GM19455 (cell line): ENCODE measurements around the gene MYRIP.

Experiments used
- ATAC-seq: cut with Tn5 transposase; IDR thresholded peaks from one replicate; pipeline ENCODE4 v1.9.1; 2021; ENCODE audit not compliant: unreplicated experiment

MYRIP gene

DNA sequence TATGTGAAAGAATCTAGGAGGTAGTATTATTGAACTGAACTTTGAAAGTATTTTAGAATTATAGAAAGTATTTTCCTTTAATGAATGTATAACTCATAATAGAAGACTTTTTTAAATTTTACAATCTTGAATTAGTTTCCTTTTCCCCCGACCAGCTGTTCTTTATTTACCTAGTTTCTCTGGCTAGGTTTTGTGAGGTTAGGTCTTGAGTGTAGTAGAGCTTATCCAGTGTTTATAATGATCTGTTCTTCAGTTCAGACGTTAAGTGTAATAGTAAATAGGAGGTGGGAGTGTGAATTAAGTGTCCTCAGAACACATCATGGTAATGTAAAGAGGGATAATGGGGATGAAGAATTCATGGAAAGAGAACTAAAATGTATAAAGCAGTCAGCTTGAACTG, 93.8 kb downstream of the MYRIP start:
- ATAC-seq = no peak

DNA sequence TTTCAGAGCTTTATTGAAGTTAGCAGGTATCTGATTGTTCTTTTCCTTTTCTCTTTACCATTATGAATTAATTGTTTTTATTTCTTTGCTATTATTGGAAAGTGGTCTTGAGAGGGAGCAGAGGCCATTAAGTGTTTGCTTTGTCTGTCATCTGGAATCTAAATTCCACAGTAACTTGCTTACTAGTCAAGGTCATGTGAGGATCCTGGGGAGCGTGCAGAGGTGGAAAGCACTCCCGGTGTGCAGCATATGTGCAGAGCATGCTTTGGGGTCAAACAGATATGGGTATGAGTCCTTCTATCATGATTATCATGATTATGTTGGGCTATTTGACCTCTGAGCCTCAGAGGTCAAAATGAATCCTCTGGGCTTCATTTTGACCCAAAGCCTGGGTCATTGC, 96.4 kb downstream of the MYRIP start:
- no peak for ATAC-seq

DNA sequence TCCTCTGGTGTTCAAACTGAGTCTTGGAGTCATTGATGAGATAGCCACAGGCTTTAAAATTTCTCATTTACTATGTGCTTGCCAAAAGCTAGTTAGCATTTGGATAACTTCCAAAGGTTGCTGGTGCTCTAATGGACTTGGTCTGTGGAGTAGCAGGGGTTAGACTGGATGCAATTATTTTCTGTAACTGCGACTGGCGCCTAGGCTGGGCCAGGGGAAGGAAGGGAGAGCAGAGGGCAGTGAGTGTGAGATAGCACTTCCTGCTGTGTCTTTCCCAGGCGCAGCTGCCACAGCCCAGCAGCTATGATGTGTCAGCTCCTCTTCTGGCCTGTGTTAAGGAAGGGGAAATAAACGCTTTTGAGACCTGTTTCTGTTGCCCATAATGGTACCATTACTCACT, 98.6 kb downstream of the MYRIP start:
- ATAC-seq = no peak

DNA sequence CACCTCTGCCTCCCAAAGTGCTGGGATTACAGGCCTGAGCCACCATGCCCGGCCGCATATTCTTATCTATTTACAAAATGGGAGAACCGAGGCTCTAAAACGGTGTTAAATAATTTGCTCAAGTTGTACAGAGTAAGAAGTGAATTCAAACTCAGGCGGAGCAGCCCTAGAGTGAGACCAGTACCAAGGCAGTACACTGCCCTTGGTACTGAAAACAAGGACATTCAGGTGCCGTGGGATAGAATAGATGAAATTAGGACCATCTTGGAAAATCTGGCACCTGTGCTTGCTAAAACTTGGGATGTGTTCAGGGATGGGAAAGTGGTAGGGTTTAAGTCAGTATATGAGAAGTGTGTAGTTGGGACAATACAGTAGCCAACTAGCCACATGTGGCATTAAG, 100.7 kb downstream of the MYRIP start:
- ATAC-seq = no peak

DNA sequence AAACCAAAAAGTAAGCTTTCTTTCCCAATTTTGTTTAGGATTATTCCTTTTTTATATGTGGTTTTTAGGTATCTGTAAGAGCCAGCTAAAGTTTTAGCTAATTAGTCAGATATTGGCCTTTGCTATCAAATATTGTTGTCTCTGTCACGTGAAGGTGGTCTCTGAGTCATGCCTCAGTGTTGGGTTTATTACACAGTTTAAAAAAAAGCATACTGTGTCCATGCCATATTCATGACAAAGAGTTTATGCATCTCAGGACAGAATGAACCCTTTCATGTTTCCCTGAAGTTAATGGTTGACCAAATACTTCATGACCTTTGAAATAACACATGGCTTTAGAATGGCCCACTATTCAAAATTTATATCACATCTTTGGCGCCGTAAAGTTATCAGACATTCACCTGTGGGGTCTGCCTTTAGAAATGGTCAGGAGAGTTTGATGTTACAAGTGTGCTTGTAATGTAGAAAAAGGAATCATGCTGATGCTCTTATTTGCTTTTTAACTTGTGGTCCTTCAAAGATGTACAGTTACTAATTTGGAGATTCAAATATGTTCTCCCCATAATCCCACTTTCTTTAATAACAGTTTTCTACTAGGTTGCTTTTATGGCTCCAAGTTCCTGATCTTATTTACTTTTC, 101.5 kb downstream of the MYRIP start:
- no peak for ATAC-seq

DNA sequence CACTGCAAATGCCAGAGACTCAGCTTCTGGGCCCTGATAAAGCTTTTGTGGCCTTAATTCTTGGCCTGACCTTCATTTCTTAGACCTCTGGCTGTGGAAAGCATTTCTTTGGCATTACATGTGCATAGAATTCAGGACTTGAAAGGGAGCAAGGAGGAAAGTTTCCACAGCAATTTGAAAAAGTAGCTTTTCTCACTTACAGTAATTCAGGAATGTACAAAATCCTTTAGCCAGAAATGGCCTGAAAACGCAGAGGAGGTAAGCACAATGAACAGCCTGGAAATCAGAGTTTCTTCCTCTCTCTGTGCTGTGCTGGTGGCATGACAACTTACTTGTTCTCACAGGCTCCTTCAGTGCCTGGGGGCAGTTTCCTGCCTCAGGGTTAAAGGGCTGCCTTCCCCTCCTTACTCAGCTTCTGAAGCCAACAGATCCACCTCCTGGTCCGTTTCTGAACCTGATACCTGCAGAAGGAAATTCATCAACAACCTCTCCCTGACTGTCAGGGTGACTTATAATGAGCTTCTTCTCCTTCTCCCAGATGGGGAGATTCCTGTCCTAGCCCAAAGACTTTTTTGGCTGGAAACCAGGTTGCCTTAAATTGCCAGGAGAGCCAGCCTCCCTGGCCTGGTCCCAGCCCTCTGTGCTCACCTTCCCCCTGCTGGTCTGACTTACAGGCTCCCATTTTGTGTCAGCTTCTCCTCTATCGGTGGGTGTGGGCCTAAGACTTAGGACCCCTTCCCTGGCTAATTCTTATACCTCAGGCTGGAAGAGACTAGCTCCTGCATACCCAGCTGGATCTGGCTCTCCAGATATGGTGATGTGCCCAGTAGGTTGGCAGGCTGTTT, 102.3 kb downstream of the MYRIP start:
- ATAC-seq = no peak

DNA sequence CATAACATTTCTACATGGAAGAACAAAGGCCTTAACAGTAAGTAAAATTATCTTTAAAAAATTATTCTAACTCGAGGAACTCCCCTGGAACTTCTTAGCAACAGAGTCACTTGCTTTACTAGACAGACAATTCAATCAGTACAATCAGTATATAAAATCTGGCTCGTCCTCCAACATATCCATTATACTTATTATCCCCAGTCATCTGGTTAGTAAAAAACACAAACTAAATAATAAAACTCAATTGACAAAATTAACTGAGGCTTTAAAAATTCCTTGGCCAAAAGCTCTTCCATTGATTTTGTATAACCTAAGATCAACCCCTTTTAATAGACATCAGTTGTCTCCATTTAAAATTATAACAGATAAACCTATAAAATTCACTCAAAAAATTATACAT, 105.6 kb downstream of the MYRIP start:
- no peak for ATAC-seq

DNA sequence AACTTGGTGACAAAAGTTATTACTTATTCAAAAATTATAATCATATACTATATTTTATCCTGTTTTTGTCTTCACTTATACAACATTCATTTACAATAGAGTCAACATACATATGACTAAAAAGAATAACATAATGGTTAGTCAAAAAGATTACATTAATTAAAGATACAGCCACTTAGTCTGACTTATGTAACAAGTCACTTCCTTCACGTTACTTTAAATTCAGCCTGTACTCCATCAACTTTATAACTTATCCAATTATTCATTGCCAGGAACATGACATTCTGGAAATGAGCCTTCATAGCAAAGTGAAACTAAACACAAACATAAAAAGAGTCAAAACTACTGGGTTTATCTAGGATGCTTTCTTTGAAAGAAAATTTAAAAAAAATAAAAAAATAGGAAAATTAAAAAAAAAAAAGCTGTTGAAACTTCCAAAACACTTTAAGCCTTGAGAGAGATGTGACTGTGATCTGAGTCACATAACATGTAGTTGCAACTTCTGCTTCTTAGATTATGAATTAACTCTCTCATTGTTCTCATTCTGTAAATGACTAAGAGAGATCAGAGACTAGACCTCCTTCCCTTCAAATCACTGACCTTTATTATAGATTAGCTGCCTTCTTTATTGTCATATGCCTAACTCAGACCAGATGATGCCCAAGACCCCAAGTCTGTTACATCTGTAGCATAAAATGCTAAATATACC, 107.8 kb downstream of the MYRIP start:
- no peak for ATAC-seq

DNA sequence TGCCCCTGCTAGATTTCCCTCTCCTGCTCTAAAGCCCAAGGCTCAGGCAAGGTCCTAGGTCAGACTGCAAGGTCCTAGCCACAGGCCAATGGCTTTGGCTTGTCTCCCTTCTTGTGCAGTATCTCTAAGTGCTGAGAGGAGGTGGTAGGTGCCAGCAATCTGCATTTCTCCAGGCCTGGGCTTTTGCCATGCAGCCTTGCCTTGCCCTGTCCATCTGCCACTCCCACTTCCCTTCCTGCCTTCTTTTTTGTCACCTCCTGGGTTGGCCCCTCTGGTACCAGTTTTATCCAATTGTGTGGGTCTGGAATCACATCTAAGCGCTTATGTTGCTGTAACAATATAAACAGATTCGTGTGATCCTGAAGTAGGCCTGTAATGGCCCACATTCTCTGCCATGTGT, 109.9 kb downstream of the MYRIP start:
- ATAC-seq = no peak

DNA sequence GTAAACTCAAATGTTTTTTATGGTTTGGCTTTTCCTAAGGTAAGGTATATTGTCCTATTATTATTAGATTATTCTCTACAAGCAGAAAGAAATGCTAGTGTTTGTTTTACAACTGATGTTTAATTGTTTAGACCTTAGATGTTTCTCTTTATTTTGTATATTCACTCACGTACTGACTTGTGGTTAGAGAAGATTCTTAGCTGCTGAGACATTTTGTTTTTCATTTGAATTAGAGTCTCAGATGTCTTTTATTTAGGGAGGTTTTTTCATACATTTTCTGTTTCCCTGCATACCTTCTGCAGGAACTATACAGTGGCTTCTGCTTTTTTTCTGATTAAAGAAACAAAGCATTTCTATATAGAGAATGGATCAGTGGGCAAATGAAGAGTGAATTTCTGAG, 110.9 kb downstream of the MYRIP start:
- no peak for ATAC-seq

DNA sequence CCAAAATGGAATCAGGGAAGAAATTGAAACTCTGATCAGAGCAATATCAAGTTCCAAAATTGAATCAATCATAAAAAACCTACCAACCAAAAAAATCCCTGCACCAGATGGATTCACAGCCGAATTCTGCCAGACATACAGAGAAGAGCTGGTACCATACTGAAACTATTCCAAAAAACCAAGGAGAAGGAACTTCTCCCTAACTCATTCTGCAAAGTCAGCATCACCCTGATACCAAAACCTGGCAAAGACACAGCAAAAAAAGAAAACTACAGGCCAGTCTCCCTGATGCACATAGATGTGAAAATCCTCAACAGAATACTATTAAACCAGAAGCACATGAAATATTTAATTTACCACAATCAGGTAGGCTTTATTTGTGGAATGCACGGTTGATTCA, 118.1 kb downstream of the MYRIP start:
- ATAC-seq = no peak

DNA sequence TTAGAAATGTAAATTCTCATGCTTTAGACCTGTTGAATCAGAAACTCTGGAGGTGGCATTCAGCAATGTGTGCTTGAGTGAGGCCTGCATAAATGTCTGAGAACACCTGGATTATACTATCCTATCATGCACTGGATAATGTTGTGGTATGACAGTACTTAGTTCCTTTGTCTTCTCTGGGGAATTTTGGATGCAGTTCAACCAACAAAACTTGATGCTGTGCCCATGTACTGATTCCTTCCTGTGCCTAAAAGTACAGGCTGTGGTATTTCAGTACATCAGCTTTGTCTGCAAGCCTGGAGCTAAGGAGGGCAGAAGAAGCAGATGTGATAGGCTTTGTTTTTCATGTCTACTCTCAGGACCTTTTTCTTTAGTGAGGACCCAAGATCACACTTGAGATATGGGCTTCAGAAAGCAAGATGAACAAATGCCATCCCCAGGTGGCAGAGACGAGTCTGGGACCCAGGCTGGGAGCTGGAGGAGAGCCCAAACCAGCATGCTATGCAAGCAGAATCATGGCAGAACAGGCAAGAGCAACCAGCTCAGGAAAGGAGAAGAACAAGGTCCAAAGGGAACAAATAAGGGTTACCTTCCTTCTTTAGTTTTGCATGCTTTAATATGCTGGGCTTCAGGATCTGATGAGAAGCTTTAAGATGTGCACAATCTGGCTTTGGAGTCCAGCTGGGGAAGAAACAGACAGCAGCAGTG, 124.7 kb downstream of the MYRIP start:
- ATAC-seq = no peak

DNA sequence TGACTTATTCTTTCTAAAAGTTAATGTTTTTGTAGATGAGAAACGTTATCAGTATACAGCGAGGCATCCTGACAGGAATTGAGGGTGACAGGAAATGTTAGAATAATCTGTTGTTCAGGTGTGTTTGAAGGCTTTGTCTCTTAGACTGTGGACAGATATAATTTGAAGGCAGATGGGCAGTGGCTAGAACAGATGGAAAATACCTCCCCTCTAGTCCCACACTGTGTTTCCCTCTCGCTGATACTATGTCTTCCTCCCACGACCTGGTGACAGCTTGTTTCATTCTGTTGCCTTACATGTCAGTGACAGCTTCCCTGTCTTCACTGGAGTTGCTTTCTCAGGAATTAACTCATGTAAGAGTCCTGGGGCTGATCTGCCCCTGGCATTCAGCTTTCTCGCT, 125.3 kb downstream of the MYRIP start:
- ATAC-seq = no peak

DNA sequence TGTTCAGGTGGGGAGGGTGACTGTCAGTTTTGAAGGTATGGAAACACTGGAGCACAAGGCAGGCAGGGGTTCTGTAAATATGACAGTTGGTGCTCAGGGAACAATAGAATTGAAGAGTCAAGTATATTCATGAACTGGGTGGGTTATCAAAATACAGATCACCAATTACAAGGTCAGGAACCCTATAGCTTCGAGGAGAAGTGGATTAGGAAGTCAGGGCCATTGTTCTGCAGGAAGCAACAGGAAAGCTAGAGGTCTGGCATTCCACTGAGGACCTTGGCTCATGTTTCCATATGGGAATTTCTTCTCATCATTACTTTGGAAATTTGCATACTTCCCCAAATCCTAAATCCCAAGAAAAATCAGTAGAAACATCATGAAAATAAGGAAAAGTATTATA, 125.9 kb downstream of the MYRIP start:
- no peak for ATAC-seq

DNA sequence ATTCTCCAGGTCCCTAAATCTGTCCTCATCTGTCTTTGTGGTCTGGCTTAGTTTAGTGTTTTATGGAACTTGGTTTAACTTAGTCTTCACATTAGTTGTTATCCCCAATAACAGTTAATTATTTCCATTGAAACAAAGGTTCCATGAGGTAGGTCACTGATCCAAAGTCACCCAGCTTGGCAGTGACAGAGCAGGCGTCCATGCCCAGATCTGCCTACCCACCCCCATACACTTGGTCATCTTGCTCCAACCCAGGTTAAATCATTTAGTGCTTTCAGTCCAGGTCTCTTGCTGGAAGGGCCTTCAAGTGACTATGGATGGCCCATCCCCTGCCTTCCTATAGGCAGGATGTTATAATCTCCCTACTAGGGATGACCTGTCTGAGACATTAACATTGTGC, 127.4 kb downstream of the MYRIP start:
- ATAC-seq = no peak

DNA sequence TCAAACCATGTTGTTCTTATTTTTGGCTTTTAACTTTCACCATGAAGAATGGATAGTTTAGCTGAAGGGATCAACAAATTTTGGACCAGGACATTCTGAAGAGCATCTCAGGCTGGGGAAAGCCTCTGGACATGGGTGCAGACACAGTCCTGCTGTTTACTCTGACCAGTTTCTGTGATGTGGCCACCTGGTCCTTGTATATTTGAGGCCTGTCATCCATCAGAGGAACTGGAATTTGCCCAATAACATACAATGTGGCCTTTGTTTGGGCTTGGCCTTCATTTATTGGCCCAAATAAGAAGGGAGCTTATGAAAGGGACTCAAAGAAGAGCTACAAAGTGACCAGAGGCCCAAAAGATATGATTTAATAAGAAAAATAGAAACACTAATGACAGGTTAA, 127.9 kb downstream of the MYRIP start:
- ATAC-seq = no peak

DNA sequence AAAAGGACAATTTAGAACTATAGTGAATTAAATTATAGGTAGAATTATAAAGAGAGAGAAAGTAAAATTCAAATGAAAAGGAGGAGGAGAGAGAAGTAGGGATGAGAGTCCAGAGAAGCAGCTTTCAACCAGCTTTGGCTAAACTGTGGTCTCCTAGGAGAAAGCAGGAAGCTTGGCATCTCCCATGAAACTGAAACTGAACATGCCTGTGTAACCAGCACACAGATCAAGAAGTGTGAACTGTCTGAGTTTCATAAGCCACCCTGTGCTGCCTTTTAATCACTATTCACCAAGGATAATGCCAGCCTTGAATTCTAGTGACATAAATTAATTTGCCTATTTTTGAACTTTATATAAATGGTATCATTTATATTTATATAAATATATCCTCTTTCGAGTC, 128.5 kb downstream of the MYRIP start:
- ATAC-seq = no peak

DNA sequence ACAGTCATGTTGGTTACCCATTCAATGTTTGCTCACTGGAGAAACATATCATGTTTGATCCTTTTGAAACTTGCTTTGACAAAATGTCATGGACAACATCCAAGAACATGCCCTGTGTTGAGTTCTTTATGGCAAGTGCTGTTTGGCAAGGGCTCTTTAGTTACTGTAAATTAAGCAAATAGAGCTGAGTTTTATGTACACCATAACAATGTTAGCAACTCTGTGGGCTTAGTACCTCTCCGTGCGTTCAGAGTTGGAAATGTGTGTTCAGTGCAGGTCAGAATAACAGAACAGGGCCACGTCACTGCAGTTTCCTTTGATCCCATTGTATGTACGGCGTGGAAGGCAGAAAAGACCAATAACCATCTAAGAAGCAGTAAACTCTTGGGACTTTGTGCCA, 132.5 kb downstream of the MYRIP start:
- no peak for ATAC-seq

DNA sequence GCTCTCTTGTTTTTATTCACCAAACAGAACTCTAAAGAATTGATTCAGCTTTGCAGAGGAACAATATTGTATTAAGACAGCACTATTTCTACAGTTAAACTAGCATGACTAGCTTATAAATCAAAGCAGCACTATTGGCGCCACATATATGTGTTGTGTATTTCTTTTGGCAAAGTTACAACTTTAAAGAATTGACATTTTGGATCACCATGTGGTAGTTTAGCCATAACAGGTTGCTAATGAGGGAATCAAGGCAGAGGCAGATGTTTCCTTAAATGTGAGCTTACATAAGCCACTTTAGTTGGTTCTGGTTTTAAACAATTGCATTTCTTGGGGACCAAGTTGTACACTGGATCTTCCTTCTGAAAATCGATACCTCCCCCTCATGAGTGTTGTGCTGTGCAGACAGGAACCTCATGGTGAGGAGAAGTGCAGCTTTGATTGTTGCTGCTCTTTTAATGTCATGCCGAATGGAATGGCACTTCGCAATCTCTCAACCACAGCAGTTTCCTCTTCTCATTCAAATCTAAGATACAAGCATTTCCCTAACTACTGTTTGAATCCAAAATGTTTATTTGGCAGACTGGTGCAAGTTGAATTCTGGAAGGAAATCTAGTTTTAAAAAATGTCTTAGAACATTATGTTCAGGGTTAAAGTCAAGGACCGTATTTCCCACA, 151.2 kb downstream of the MYRIP start:
- no peak for ATAC-seq

DNA sequence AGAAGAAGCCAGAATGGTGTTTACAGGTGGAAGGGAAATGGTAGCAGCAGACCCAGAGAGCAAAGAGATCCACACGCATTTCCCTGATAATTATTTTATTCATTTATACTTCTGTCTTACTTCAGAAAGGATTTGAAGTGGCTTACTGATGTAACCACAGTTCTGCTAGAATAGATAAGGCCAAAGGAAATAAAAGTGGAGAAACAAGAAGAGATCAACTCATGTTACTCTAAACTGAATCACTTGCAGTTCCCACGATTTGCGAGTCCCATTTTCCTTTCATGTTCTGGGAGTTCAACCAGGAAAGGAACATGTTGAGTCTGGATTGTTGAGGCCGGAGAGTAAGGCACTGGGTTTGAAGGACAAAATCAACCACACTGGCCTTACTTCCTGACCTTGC, 151.8 kb downstream of the MYRIP start:
- ATAC-seq = no peak

DNA sequence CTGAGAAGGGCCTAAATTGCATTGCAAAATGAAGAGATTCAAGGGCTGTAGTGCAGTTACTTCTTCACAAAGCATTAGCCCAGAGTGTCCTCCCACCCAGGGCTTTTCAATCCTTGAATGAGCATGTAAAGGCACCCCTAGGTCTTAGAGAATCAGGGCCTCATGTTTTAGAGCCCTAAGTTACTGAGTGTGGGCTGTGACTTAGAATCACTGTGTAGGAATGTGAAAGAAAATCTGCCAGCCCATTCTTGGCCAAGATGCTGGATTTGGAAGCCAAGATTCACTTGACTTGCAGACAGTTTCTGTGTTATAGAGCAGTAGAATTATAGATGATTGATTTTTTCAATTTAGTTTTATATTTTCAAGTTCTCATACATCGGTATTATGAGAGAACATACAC, 153.2 kb downstream of the MYRIP start:
- ATAC-seq = no peak
